H9 (cell line): ENCODE results near the gene ZNF136. TPM values are rescaled to one million over a fixed set of nuclear protein-coding genes. Genes with fewer than 3 reads are reported as not detected.

ENCODE experiments used
- DNase-seq: peaks from one replicate; pipeline ENCODE4 v3.0.0-alpha.2; 2017
- H2AFZ ChIP-seq: one replicate; pipeline ENCODE4 v1.6.1; 2013; ENCODE audit warnings: mild to moderate bottlenecking, low read length, control low read depth, moderate library complexity
- H2AK5ac ChIP-seq: 2 replicates; pipeline ENCODE4 v1.6.1; 2013; ENCODE audit warnings: low read length, control low read depth, mixed read lengths; ENCODE audit not compliant: insufficient read length
- H2BK120ac ChIP-seq: one replicate; pipeline ENCODE4 v1.6.1; 2013; ENCODE audit warnings: low read depth, mild to moderate bottlenecking, low read length, control low read depth, inconsistent platforms; ENCODE audit not compliant: poor library complexity, severe bottlenecking
- H2BK12ac ChIP-seq: 2 replicates; pipeline ENCODE4 v1.6.1; 2013; ENCODE audit warnings: low read length, control low read depth, mixed read lengths, low read depth; ENCODE audit not compliant: insufficient read length
- H2BK15ac ChIP-seq: 2 replicates; pipeline ENCODE4 v1.6.1; 2013; ENCODE audit warnings: low read depth, low read length, control low read depth
- H2BK20ac ChIP-seq: one replicate; pipeline ENCODE4 v1.6.1; 2013; ENCODE audit warnings: low read depth, mild to moderate bottlenecking, low read length, control low read depth, inconsistent platforms; ENCODE audit not compliant: poor library complexity, severe bottlenecking
- H2BK5ac ChIP-seq: 2 replicates; pipeline ENCODE4 v1.6.1; 2013; ENCODE audit warnings: low read length, control low read depth, mixed read lengths; ENCODE audit not compliant: insufficient read length
- H3K14ac ChIP-seq: 2 replicates; pipeline ENCODE4 v1.6.1; 2013; ENCODE audit warnings: low read length, control low read depth; ENCODE audit not compliant: insufficient read depth
- H3K18ac ChIP-seq: 2 replicates; pipeline ENCODE4 v1.6.1; 2013; ENCODE audit warnings: low read depth, mild to moderate bottlenecking, mixed read lengths, low read length, control low read depth; ENCODE audit not compliant: insufficient read length
- H3K23ac ChIP-seq: 2 replicates; pipeline ENCODE4 v1.6.1; 2013; ENCODE audit warnings: low read length, control low read depth, mixed read lengths, low read depth; ENCODE audit not compliant: insufficient read length
- H3K23me2 ChIP-seq: 2 replicates; pipeline ENCODE4 v1.6.1; 2013; ENCODE audit warnings: low read depth, mild to moderate bottlenecking, mixed read lengths, low read length, control low read depth; ENCODE audit not compliant: insufficient read length, poor library complexity, severe bottlenecking
- H3K27ac ChIP-seq: 2 replicates; pipeline ENCODE4 v1.5.1; 2013; ENCODE audit warnings: low read length, control low read depth, mixed read lengths, low read depth; ENCODE audit not compliant: insufficient read length
- H3K27me3 ChIP-seq: 2 replicates; pipeline ENCODE4 v1.6.1; 2013; ENCODE audit warnings: low read length, control low read depth, inconsistent platforms; ENCODE audit not compliant: insufficient read depth
- H3K4ac ChIP-seq: 2 replicates; pipeline ENCODE4 v1.6.1; 2013; ENCODE audit warnings: low read depth, mild to moderate bottlenecking, control low read depth, inconsistent platforms, low read length, moderate library complexity
- H3K4me1 ChIP-seq: 2 replicates; pipeline ENCODE4 v1.6.1; 2013; ENCODE audit warnings: low read length, control low read depth, inconsistent platforms; ENCODE audit not compliant: insufficient read depth
- H3K4me2 ChIP-seq: 2 replicates; pipeline ENCODE4 v1.6.1; 2013; ENCODE audit warnings: low read length, control low read depth, mixed read lengths; ENCODE audit not compliant: insufficient read length, insufficient read depth
- H3K56ac ChIP-seq: 2 replicates; pipeline ENCODE4 v1.6.1; 2013; ENCODE audit warnings: low read depth, mild to moderate bottlenecking, mixed read lengths, low read length, control low read depth; ENCODE audit not compliant: insufficient read length
- H3K79me1 ChIP-seq: 2 replicates; pipeline ENCODE4 v1.6.1; 2013; ENCODE audit warnings: low read depth, mild to moderate bottlenecking, moderate library complexity, low read length, control low read depth, inconsistent platforms; ENCODE audit not compliant: insufficient read depth, poor library complexity, severe bottlenecking
- H3K79me2 ChIP-seq: 2 replicates; pipeline ENCODE4 v1.6.1; 2013; ENCODE audit warnings: low read length, control low read depth, inconsistent platforms; ENCODE audit not compliant: insufficient read depth
- H3K9ac ChIP-seq: 2 replicates; pipeline ENCODE4 v1.6.1; 2013; ENCODE audit warnings: low read length, control low read depth, mixed read lengths; ENCODE audit not compliant: insufficient read length; ENCODE audit errors: extremely low read depth
- H3K9me3 ChIP-seq: one replicate; pipeline ENCODE4 v1.6.1; 2013; ENCODE audit warnings: low read depth, low read length, inconsistent platforms; ENCODE audit not compliant: control insufficient read depth
- H3T11ph ChIP-seq: one replicate; pipeline ENCODE4 v1.6.1; 2013; ENCODE audit warnings: mild to moderate bottlenecking, low read length, control low read depth, inconsistent platforms
- H4K20me1 ChIP-seq: one replicate; pipeline ENCODE4 v1.6.1; 2013; ENCODE audit not compliant: control insufficient read depth, insufficient read length, insufficient read depth
- H4K5ac ChIP-seq: 2 replicates; pipeline ENCODE4 v1.6.1; 2013; ENCODE audit warnings: low read depth, mild to moderate bottlenecking, mixed read lengths, low read length, control low read depth; ENCODE audit not compliant: insufficient read length
- H4K8ac ChIP-seq: replicated peaks from 2 replicates; pipeline ENCODE4 v1.6.1; 2013; ENCODE audit warnings: low read length, control low read depth, mixed read lengths, low read depth; ENCODE audit not compliant: insufficient read length
- H4K91ac ChIP-seq: 2 replicates; pipeline ENCODE4 v1.6.1; 2013; ENCODE audit warnings: low read depth, mild to moderate bottlenecking, moderate library complexity, mixed read lengths, low read length, control low read depth; ENCODE audit not compliant: insufficient read length
- H3K27ac Mint-ChIP-seq, 3 experiments: 2 replicates in 2 of 3; 3 replicates in 1 of 3; pipeline ENCODE4 v1.8.0; 2020 to 2021; ENCODE audit warnings: mixed read lengths in 3 of 3, mild to moderate bottlenecking in 1 of 3, moderate library complexity in 1 of 3
- H3K27me3 Mint-ChIP-seq: 2 replicates; pipeline ENCODE4 v1.8.0; 2021; ENCODE audit warnings: low read depth, mild to moderate bottlenecking, moderate library complexity, mixed read lengths
- H3K36me3 Mint-ChIP-seq, 3 experiments: 2 replicates in 2 of 3; 3 replicates in 1 of 3; pipeline ENCODE4 v1.8.0; 2020 to 2021; ENCODE audit warnings: low read depth in 3 of 3, mixed read lengths in 3 of 3; ENCODE audit not compliant: insufficient read depth in 1 of 3
- H3K4me1 Mint-ChIP-seq, 2 experiments: 2 replicates each; pipeline ENCODE4 v1.8.0; 2020; ENCODE audit warnings: mixed read lengths in 2 of 2
- H3K4me3 Mint-ChIP-seq, 2 experiments: 2 replicates in 1 of 2; 3 replicates in 1 of 2; pipeline ENCODE4 v1.8.0; 2020 to 2021; ENCODE audit warnings: mild to moderate bottlenecking in 2 of 2, mixed read lengths in 2 of 2, moderate library complexity in 1 of 2
- H3K9me3 Mint-ChIP-seq, 2 experiments: 2 replicates in 1 of 2; 3 replicates in 1 of 2; pipeline ENCODE4 v1.8.0; 2020; ENCODE audit warnings: mild to moderate bottlenecking in 2 of 2, mixed read lengths in 2 of 2, moderate library complexity in 1 of 2
- WGBS: extraction: QIAGEN DNeasy Blood & Tissue Kit; methylation state at CpG from one replicate; pipeline ENCODE4 v1.1.7; 2013; ENCODE audit warnings: missing lambda C conversion rate, low lambda C conversion rate, mixed read lengths; ENCODE audit not compliant: insufficient read length; ENCODE audit errors: extremely low coverage; 5-methylcytosine and 5-hydroxymethylcytosine counted together
- total RNA-seq: library from RNA; stranded (reverse); gene quantifications from 2 replicates; pipeline ENCODE4 v1.2.1, GENCODE V29; 2021
- TF ChIP-seq, protein P1 (sequence below): fragments of 200-600 bp; sonication (generic); conservative IDR thresholded peaks from 3 replicates; pipeline ENCODE4 v1.8.0; 2021; ENCODE audit warnings: antibody characterized with exemption, mild to moderate bottlenecking

The ZNF136 gene
- total RNA-seq, 1 experiment from 2014 or later, result 10.8 TPM

GRCh38 chr19:12156223-12157058 lies 6.5 kb upstream of the ZNF136 start, which contains the start of gene ZNF625:
ZNF625 (minus strand) TSS chr19:12156734; CDS start chr19:12156558, 176 bp downstream.
- H3T11ph ChIP-seq, result no peak within 1 kb of the TSS
- H2AFZ ChIP-seq, result no peak within 1 kb of the TSS
- H3K9me3 Mint-ChIP-seq, result peaks cover 0 to 16% of the 10 kb centered on the region in 2 experiments; a peak in 3 of 5 replicates
- no peak within 1 kb of the TSS for H2BK15ac ChIP-seq
- H3K4ac ChIP-seq, result peak within 1 kb of the TSS; percentile 62
- H3K27ac Mint-ChIP-seq, result peak within 1 kb of the TSS; percentile 95 to 98 (median 96); a peak in 6 of 7 replicates
- H4K8ac ChIP-seq, result no peak within 1 kb of the TSS
- peak within 1 kb of the TSS; percentile 19 for H3K27ac ChIP-seq
- H3K9me3 ChIP-seq, result no peaks in the 10 kb centered on the region
- peaks cover 10% of the 10 kb centered on the region; the same call in 1 of the 2 replicates for H3K79me2 ChIP-seq
- peak within 1 kb of the TSS; percentile 16 for H2BK120ac ChIP-seq
- peaks cover 4% of the 10 kb centered on the region; the same call in 1 of the 2 replicates for H3K4me1 ChIP-seq
- no peaks in the 10 kb centered on the region for H4K20me1 ChIP-seq
- H3K9ac ChIP-seq, result peak within 1 kb of the TSS; percentile 99
- H2BK12ac ChIP-seq, result peak within 1 kb of the TSS; percentile 2
- H3K18ac ChIP-seq, result peak within 1 kb of the TSS; percentile 96
- H3K4me1 Mint-ChIP-seq, result peaks cover 10 to 15% of the 10 kb centered on the region in 2 experiments
- peaks cover 15% of the 10 kb centered on the region for H3K79me1 ChIP-seq
- peaks cover 23 to 35% (median 32%) of the 10 kb centered on the region in 3 experiments for H3K36me3 Mint-ChIP-seq
- no peak within 1 kb of the TSS for H3K56ac ChIP-seq
- no peak within 1 kb of the TSS for H4K5ac ChIP-seq
- no peaks in the 10 kb centered on the region for H3K27me3 ChIP-seq
- DNase-seq, result peak; percentile 97
- peaks cover 4% of the 10 kb centered on the region for H3K23me2 ChIP-seq
- peak within 1 kb of the TSS; percentile 73 for H4K91ac ChIP-seq
- no CpG with 5 or more reads among the region's 58 CpGs for WGBS
- H2BK5ac ChIP-seq, result peak within 1 kb of the TSS; percentile 81
- H3K4me3 Mint-ChIP-seq, result peak within 1 kb of the TSS; percentile 91 to 95
- H3K14ac ChIP-seq, result peak within 1 kb of the TSS; percentile 100
- H2BK20ac ChIP-seq, result no peak within 1 kb of the TSS
- H3K4me2 ChIP-seq, result peak within 1 kb of the TSS; percentile 94
- H3K23ac ChIP-seq, result no peak within 1 kb of the TSS
- H2AK5ac ChIP-seq, result no peak within 1 kb of the TSS
- TF ChIP-seq, protein P1, sequence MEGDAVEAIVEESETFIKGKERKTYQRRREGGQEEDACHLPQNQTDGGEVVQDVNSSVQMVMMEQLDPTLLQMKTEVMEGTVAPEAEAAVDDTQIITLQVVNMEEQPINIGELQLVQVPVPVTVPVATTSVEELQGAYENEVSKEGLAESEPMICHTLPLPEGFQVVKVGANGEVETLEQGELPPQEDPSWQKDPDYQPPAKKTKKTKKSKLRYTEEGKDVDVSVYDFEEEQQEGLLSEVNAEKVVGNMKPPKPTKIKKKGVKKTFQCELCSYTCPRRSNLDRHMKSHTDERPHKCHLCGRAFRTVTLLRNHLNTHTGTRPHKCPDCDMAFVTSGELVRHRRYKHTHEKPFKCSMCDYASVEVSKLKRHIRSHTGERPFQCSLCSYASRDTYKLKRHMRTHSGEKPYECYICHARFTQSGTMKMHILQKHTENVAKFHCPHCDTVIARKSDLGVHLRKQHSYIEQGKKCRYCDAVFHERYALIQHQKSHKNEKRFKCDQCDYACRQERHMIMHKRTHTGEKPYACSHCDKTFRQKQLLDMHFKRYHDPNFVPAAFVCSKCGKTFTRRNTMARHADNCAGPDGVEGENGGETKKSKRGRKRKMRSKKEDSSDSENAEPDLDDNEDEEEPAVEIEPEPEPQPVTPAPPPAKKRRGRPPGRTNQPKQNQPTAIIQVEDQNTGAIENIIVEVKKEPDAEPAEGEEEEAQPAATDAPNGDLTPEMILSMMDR, result no peak
- H3K27me3 Mint-ChIP-seq, result no peaks in the 10 kb centered on the region; the same call in 1 of the 2 replicates
